GM21737 (cell line): ENCODE measurements around the gene SPHK2.

ENCODE experiments used
- ATAC-seq: cut with Tn5 transposase; IDR thresholded peaks from one replicate; pipeline ENCODE4 v1.9.1; 2021; ENCODE audit warnings: mild to moderate bottlenecking, moderate library complexity; ENCODE audit not compliant: unreplicated experiment

The SPHK2 gene

GRCh38 chr19:48603850-48604249 is 15.5 kb upstream of the SPHK2 start:
- ATAC-seq = no peak

GRCh38 chr19:48606463-48607358 is 12.6 kb upstream of the SPHK2 start, which contains the start of gene SPACA4:
SPACA4 (plus strand) TSS chr19:48606742; CDS start chr19:48606979, 237 bp downstream.
- no peak for ATAC-seq

GRCh38 chr19:48607359-48607755 is 11.9 kb upstream of the SPHK2 start:
- no peak for ATAC-seq

- no peak for ATAC-seq
Observed at GRCh38 chr19:48608798-48609263, 10.5 kb upstream of the SPHK2 start.

GRCh38 chr19:48609571-48610108 is 9.7 kb upstream of the SPHK2 start:
- ATAC-seq = no peak

GRCh38 chr19:48611872-48612271 is 7.4 kb upstream of the SPHK2 start:
- ATAC-seq = no peak

- ATAC-seq = no peak
Observed at GRCh38 chr19:48613024-48613851, 6.1 kb upstream of the SPHK2 start.

GRCh38 chr19:48613852-48614435 is 5.4 kb upstream of the SPHK2 start:
- ATAC-seq = no peak

GRCh38 chr19:48614436-48615230 is 4.7 kb upstream of the SPHK2 start, which contains the start of gene FAM83E:
FAM83E (minus strand) TSS chr19:48615076; CDS start chr19:48613372, 1,704 bp downstream.
- ATAC-seq = no peak

GRCh38 chr19:48615231-48616040 is 3.9 kb upstream of the SPHK2 start:
- no peak for ATAC-seq

- no peak for ATAC-seq
Observed at GRCh38 chr19:48616041-48616436, 3.3 kb upstream of the SPHK2 start.

- ATAC-seq = no peak
Observed at GRCh38 chr19:48616491-48617056, 2.7 kb upstream of the SPHK2 start.

GRCh38 chr19:48617146-48617937 is 2.0 kb upstream of the SPHK2 start:
- no peak for ATAC-seq

GRCh38 chr19:48618278-48618915 is 909 bp upstream of the SPHK2 start:
- no peak for ATAC-seq

GRCh38 chr19:48619692-48620585 is 633 bp downstream of the SPHK2 start:
- no peak for ATAC-seq

GRCh38 chr19:48623556-48624066 is 4.3 kb downstream of the SPHK2 start:
- no peak for ATAC-seq
